ENCODE data around the gene NEUROG1. TPM values are rescaled to one million over a fixed set of nuclear protein-coding genes. Genes with fewer than 3 reads are reported as not detected.

NEUROG1 gene
- total RNA-seq, 4 donors from 2014 or later, result not detected

DNA sequence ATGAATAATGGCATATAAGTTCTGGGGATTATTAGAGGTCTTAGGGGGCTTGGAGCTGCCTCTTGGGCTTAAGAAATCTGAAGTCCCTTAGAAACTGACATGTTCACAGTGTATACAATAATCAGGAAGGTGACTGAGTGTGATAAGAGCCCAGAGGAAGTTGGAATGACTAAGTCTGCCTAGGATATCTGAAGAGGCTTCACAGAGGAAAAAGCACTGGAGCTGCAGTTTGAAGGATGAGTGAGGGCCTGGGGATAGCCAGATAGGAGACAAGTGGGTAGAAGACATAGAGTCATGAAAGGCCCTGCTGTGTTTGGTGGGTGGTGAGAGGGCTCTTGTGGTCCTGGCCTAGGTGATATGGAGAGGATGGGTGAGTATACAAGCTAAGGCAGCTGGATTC is 8.8 kb downstream of the NEUROG1 start:
- H3K27me3 ChIP-seq, result peaks cover 75% of the 10 kb centered on the region
- no peak overlapping the region for H3K27ac ChIP-seq
- TF ChIP-seq POLR2A (IDR thresholded peaks at IDR 0.05) (no peak), CTCF (IDR thresholded peaks at IDR 0.05) (no peak), EP300 (IDR thresholded peaks at IDR 0.05; ENCODE audit: low read depth) (no peak), POLR2AphosphoS5 (IDR thresholded peaks at IDR 0.05) (no peak)
- intact Hi-C loops (cut with DNase I; ENCODE audit: low total_unique reads) (no loop called here), in situ Hi-C loops (cut with MboI; ENCODE audit: low pct_ligation_motif_present in 1 of 4, low pct_unique_long_range_greater_than_20kb in 1 of 4, low sequenced_read_pairs in 3 of 4) (no loop called here)
- DNase-seq, result no peak
- H3K4me1 ChIP-seq, result no peaks in the 10 kb centered on the region
- no peak overlapping the region for H3K4me3 ChIP-seq
- no peaks in the 10 kb centered on the region for H3K9me3 ChIP-seq
- no peaks in the 10 kb centered on the region for H3K36me3 ChIP-seq

- DNase-seq, result no peak
- intact Hi-C loops (cut with DNase I; ENCODE audit: low total_unique reads), result no loop called here
- Histone ChIP-seq H3K27ac (no peak overlapping the region), H3K9me3 (no peaks in the 10 kb centered on the region), H3K36me3 (no peaks in the 10 kb centered on the region), H3K4me3 (no peak overlapping the region), H3K4me1 (no peaks in the 10 kb centered on the region), H3K27me3 (peaks cover 55% of the 10 kb centered on the region)
- 33 to 57% methylated on average over 2 of the region's 2 CpGs for WGBS, 2 donors (ENCODE audit: low coverage in 1 of 2)
- TF ChIP-seq POLR2A (IDR thresholded peaks at IDR 0.05) (no peak), EP300 (IDR thresholded peaks at IDR 0.05; ENCODE audit: low read depth) (no peak), POLR2AphosphoS5 (IDR thresholded peaks at IDR 0.05) (no peak), CTCF (IDR thresholded peaks at IDR 0.05) (no peak)
- in situ Hi-C loops (cut with MboI; ENCODE audit: low pct_ligation_motif_present in 1 of 4, low pct_unique_long_range_greater_than_20kb in 1 of 4, low sequenced_read_pairs in 3 of 4), result no loop called here
Observed at GRCh38 chr5:135521964-135522363, 13.8 kb downstream of the NEUROG1 start.

DNA sequence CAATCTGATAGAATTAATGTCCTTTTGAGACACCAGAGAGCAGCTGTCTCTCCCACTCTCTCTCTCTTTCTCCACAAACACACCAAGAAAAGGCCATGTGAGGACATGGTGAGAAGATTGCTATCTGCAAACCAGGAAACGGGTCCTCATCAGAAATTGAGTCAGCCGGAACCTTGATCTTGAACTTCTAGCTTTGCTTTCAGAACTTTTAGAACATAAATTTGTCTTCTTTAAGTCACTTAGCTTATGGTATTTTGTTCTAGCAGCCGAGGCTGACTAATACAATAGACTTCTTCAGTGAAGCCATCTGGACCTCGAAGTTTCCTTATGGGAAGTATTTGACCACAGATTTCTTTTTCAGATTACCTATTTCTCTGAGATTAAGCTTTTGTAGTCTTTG is 18.1 kb downstream of the NEUROG1 start:
- intact Hi-C loops (cut with DNase I; ENCODE audit: low total_unique reads), result no loop called here
- TF ChIP-seq EP300 (IDR thresholded peaks at IDR 0.05; ENCODE audit: low read depth) (no peak), CTCF (IDR thresholded peaks at IDR 0.05) (no peak), POLR2AphosphoS5 (IDR thresholded peaks at IDR 0.05) (no peak), POLR2A (IDR thresholded peaks at IDR 0.05) (no peak)
- H3K27me3 ChIP-seq, result peaks cover 22% of the 10 kb centered on the region
- H3K4me3 ChIP-seq, result no peak overlapping the region
- no peaks in the 10 kb centered on the region for H3K9me3 ChIP-seq
- in situ Hi-C loops (cut with MboI; ENCODE audit: low pct_ligation_motif_present in 1 of 4, low pct_unique_long_range_greater_than_20kb in 1 of 4, low sequenced_read_pairs in 3 of 4), result no loop called here
- 83 to 85% methylated on average over 4 of the region's 4 CpGs for WGBS, 2 donors (ENCODE audit: low coverage in 1 of 2)
- no peak for DNase-seq
- H3K36me3 ChIP-seq, result no peaks in the 10 kb centered on the region
- H3K4me1 ChIP-seq, result no peaks in the 10 kb centered on the region
- H3K27ac ChIP-seq, result no peak overlapping the region

DNA sequence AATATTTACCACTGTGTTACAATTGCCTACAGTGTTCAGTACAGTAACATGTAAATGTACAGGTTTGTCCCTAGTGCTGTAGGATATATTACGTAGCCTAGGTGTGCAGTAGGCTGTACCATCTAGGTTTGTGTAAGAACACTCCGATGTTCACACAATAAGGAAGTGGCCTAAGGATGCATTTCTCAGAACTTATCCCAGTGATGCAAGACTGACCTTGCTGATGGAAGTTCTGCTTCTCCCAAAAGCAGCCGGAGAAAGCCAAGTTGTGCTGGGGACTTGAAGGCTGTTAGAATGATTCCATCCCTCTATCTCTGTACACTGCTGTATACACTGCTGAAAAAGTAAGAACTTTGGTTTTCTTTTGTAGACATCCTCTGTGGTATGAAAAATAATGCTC is 21.6 kb downstream of the NEUROG1 start:
- Histone ChIP-seq H3K4me3 (no peak overlapping the region), H3K4me1 (no peaks in the 10 kb centered on the region), H3K27me3 (peaks cover 22% of the 10 kb centered on the region), H3K27ac (no peak overlapping the region), H3K36me3 (no peaks in the 10 kb centered on the region), H3K9me3 (no peaks in the 10 kb centered on the region)
- in situ Hi-C loops (cut with MboI; ENCODE audit: low pct_ligation_motif_present in 1 of 4, low pct_unique_long_range_greater_than_20kb in 1 of 4, low sequenced_read_pairs in 3 of 4) (no loop called here), intact Hi-C loops (cut with DNase I; ENCODE audit: low total_unique reads) (no loop called here)
- DNase-seq, result no peak
- 90% methylated on average over 2 to 3 of the region's 3 CpGs for WGBS, 2 donors (ENCODE audit: low coverage in 1 of 2)
- TF ChIP-seq CTCF (IDR thresholded peaks at IDR 0.05), result no peak
- TF ChIP-seq EP300 (IDR thresholded peaks at IDR 0.05; ENCODE audit: low read depth), result no peak
- TF ChIP-seq POLR2A (IDR thresholded peaks at IDR 0.05), result no peak
- no peak for TF ChIP-seq POLR2AphosphoS5 (IDR thresholded peaks at IDR 0.05)

All from transverse colon (tissue), 4 donors.